Karpas-422 (cell line): ENCODE measurements around the gene TFDP1. TPM values are rescaled to one million over a fixed set of nuclear protein-coding genes. Genes with fewer than 3 reads are reported as not detected.

Experiments
- DNase-seq: peaks from one replicate; pipeline ENCODE4 v3.0.0-alpha.2; 2015
- H2AFZ ChIP-seq: fragments of 200-600 bp; sonication (generic); 2 replicates; pipeline ENCODE4 v1.6.1; 2014; ENCODE audit warnings: antibody characterized with exemption, low read length, mixed read lengths
- H3K27ac ChIP-seq: fragments of 200-600 bp; sonication (generic); 2 replicates; pipeline ENCODE4 v1.5.1; 2014; ENCODE audit warnings: mild to moderate bottlenecking, low read length, moderate library complexity
- H3K27me3 ChIP-seq: fragments of 200-600 bp; sonication (generic); 2 replicates; pipeline ENCODE4 v1.6.1; 2014; ENCODE audit warnings: low read length, mixed read lengths
- H3K36me3 ChIP-seq: fragments of 200-600 bp; sonication (generic); 2 replicates; pipeline ENCODE4 v1.6.1; 2014; ENCODE audit warnings: low read length, mixed read lengths; ENCODE audit not compliant: insufficient read depth
- H3K4me1 ChIP-seq: fragments of 200-600 bp; sonication (generic); 2 replicates; pipeline ENCODE4 v1.6.1; 2014; ENCODE audit warnings: mild to moderate bottlenecking, low read length, mixed read lengths
- H3K4me2 ChIP-seq: fragments of 200-600 bp; sonication (generic); 2 replicates; pipeline ENCODE4 v1.6.1; 2014; ENCODE audit warnings: low read length, low read depth, mild to moderate bottlenecking; ENCODE audit not compliant: poor library complexity, severe bottlenecking
- H3K4me3 ChIP-seq: fragments of 200-600 bp; sonication (generic); 2 replicates; pipeline ENCODE4 v1.5.1; 2014; ENCODE audit warnings: mild to moderate bottlenecking, antibody characterized with exemption, low read length, mixed read lengths
- H3K79me2 ChIP-seq: fragments of 200-600 bp; sonication (generic); 2 replicates; pipeline ENCODE4 v1.6.1; 2014; ENCODE audit warnings: mild to moderate bottlenecking, low read length, mixed read lengths
- H3K9ac ChIP-seq: fragments of 200-600 bp; sonication (generic); 2 replicates; pipeline ENCODE4 v1.6.0; 2014; ENCODE audit warnings: low read length
- H3K9me2 ChIP-seq: fragments of 200-600 bp; sonication (generic), shearing (Covaris generic); replicated peaks from 2 replicates; pipeline ENCODE4 v1.6.0; 2014; ENCODE audit warnings: mild to moderate bottlenecking, low read length, moderate library complexity; ENCODE audit not compliant: insufficient read depth
- H3K9me3 ChIP-seq: fragments of 300-700, 200-600 bp; sonication (generic); 2 replicates; pipeline ENCODE4 v1.6.1; 2014; ENCODE audit warnings: low read length, mixed read lengths
- H4K20me1 ChIP-seq: fragments of 200-600 bp; sonication (generic); 2 replicates; pipeline ENCODE4 v1.6.1; 2014; ENCODE audit warnings: mild to moderate bottlenecking, antibody characterized with exemption, low read length, low read depth; ENCODE audit not compliant: insufficient read depth
- total RNA-seq: library from RNA; depleted of rRNA; stranded (reverse); fragments of >200 nt; shearing (Covaris generic); gene quantifications from 2 replicates; pipeline ENCODE4 v1.2.3, GENCODE V29; 2014; ENCODE audit warnings: low replicate concordance

The TFDP1 gene
- total RNA-seq, 1 experiment from 2014 or later: 89.2 TPM

GRCh38 chr13:113585896-113586295, 1.3 kb downstream of the TFDP1 start:
- Histone ChIP-seq H3K4me1 (peaks cover 20% of the 10 kb centered on the region), H3K9me3 (no peaks in the 10 kb centered on the region), H3K4me2 (peak overlapping the region; percentile 96), H3K27me3 (no peaks in the 10 kb centered on the region; the same call in 1 of the 2 replicates), H2AFZ (no peak overlapping the region), H3K9ac (peak overlapping the region; percentile 94), H3K4me3 (peak overlapping the region; percentile 94), H4K20me1 (peaks cover 14% of the 10 kb centered on the region; the same call in 1 of the 2 replicates), H3K79me2 (peaks cover 56% of the 10 kb centered on the region), H3K36me3 (peaks cover 48% of the 10 kb centered on the region), H3K9me2 (no peaks in the 10 kb centered on the region), H3K27ac (peak overlapping the region; percentile 57; the same call in 1 of the 2 replicates)
- DNase-seq: no peak

GRCh38 chr13:113586661-113587479, 2.3 kb downstream of the TFDP1 start:
- H3K9me3 ChIP-seq: no peaks in the 10 kb centered on the region
- peaks cover 65% of the 10 kb centered on the region for H3K79me2 ChIP-seq
- no peaks in the 10 kb centered on the region for H3K27me3 ChIP-seq
- peaks cover 20% of the 10 kb centered on the region for H3K4me1 ChIP-seq
- H3K27ac ChIP-seq: no peak overlapping the region
- H3K4me3 ChIP-seq: no peak overlapping the region
- H2AFZ ChIP-seq: no peak overlapping the region
- H3K9ac ChIP-seq: no peak overlapping the region
- H3K36me3 ChIP-seq: peaks cover 55% of the 10 kb centered on the region
- peaks cover 14% of the 10 kb centered on the region; the same call in 1 of the 2 replicates for H4K20me1 ChIP-seq
- H3K9me2 ChIP-seq: no peaks in the 10 kb centered on the region
- H3K4me2 ChIP-seq: peak overlapping the region; percentile 96
- DNase-seq: no peak

DNA sequence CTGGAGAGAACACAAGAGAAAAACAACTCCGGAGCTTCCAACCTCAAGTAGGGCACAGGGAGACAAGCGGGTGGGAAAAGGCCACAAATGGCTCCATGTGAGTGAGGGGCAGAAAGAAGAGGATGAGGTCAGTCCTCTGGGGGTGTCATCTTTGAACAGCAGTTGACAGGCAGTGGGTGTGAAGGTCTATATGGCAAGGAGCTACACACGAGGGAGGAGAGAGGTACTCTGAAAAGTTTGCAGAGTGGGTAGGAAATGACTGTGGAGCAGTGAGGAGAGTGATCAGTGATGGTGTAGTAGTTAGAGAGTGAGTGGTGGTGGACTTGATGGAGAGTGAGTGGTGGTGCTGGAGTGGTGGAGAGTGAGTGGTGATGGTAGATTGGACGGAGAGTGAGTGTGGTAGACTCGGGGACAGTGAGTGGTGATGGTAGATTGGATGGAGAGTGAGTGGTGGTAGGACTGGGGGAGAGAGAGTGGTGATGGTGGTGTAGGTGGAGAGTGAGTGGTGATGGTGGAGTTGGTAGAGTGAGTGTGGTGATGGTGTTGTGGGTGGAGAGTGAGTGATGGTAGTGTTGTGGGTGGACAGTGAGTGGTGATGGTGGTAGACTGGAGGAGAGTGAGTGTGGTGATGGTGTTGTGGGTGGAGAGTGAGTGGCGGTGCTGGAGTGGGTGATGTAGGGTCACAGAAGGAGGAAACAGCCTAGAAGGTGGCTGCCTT, 4.0 kb downstream of the TFDP1 start:
- Histone ChIP-seq H3K9me2 (no peaks in the 10 kb centered on the region), H3K27me3 (no peaks in the 10 kb centered on the region), H2AFZ (no peak overlapping the region), H3K27ac (no peak overlapping the region), H3K4me2 (no peak overlapping the region), H3K4me3 (no peak overlapping the region), H3K4me1 (peaks cover 16% of the 10 kb centered on the region), H3K36me3 (peaks cover 66% of the 10 kb centered on the region), H3K9ac (no peak overlapping the region), H3K79me2 (peaks cover 81% of the 10 kb centered on the region), H3K9me3 (no peaks in the 10 kb centered on the region), H4K20me1 (peaks cover 22% of the 10 kb centered on the region)
- no peak for DNase-seq

DNA sequence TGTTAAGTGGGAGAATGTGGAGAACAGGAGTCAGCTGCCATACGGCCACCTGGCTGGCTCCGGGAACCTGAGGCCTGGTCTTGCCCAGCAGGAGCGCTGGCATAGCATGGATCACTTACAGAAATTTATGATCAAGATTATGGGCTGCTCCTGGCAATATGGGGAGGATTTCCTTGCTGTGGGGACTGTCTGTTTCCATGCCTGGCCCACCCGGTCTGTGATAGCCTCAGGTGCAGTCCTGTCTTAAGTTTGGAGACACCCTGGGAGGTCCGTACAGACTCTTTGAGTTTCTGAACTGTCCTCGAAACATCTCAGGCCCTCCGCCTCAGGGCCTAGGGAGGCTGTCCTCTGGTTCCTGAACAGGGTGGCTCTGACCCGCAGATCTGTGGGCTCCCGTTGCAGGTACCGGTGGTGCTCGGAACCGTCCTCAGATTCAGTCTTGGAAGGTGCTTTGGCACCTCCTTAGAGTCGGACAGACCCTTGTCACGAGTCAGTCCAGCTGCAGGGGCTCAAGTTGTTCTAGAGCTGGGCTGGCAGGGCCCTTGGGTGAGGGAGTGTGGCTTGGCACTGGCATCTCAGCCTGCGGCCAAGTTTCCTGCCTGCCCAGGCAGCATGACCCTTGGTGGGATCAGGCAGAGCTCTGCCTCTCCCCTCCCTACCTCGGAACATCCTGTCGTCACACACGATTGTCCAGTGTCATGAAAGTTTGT, 4.9 kb downstream of the TFDP1 start:
- H3K36me3 ChIP-seq: peaks cover 68% of the 10 kb centered on the region
- no peak overlapping the region for H3K4me3 ChIP-seq
- no peak overlapping the region for H3K27ac ChIP-seq
- H3K9ac ChIP-seq: no peak overlapping the region
- H3K4me2 ChIP-seq: no peak overlapping the region
- peaks cover 16% of the 10 kb centered on the region for H3K4me1 ChIP-seq
- peaks cover 27% of the 10 kb centered on the region for H4K20me1 ChIP-seq
- H3K79me2 ChIP-seq: peaks cover 86% of the 10 kb centered on the region
- H3K9me3 ChIP-seq: no peaks in the 10 kb centered on the region
- H3K9me2 ChIP-seq: no peaks in the 10 kb centered on the region
- no peak for DNase-seq
- no peaks in the 10 kb centered on the region for H3K27me3 ChIP-seq
- H2AFZ ChIP-seq: no peak overlapping the region

- Histone ChIP-seq H2AFZ (no peak overlapping the region), H3K4me3 (no peak overlapping the region), H3K9me2 (no peaks in the 10 kb centered on the region), H3K36me3 (peaks cover 73% of the 10 kb centered on the region), H3K27ac (no peak overlapping the region), H3K27me3 (no peaks in the 10 kb centered on the region), H4K20me1 (peaks cover 31% of the 10 kb centered on the region), H3K9ac (no peak overlapping the region), H3K4me1 (peaks cover 16% of the 10 kb centered on the region), H3K9me3 (no peaks in the 10 kb centered on the region), H3K79me2 (peaks cover 91% of the 10 kb centered on the region), H3K4me2 (no peak overlapping the region)
- no peak for DNase-seq
Measured at GRCh38 chr13:113589961-113590339, 5.4 kb downstream of the TFDP1 start.

- Histone ChIP-seq H3K9me3 (no peaks in the 10 kb centered on the region), H3K36me3 (peaks cover 77% of the 10 kb centered on the region), H2AFZ (no peak overlapping the region), H3K4me1 (peaks cover 4% of the 10 kb centered on the region; the same call in 1 of the 2 replicates), H3K4me2 (no peak overlapping the region), H3K27ac (no peak overlapping the region), H3K79me2 (peaks cover 93% of the 10 kb centered on the region), H3K4me3 (no peak overlapping the region), H3K9me2 (no peaks in the 10 kb centered on the region), H3K9ac (no peak overlapping the region), H4K20me1 (peaks cover 41% of the 10 kb centered on the region), H3K27me3 (no peaks in the 10 kb centered on the region)
- DNase-seq: no peak
Measured at GRCh38 chr13:113591750-113592149, 7.2 kb downstream of the TFDP1 start.

- Histone ChIP-seq H3K36me3 (peaks cover 76% of the 10 kb centered on the region), H3K9me2 (no peaks in the 10 kb centered on the region), H3K27me3 (no peaks in the 10 kb centered on the region), H3K9me3 (no peaks in the 10 kb centered on the region), H4K20me1 (peaks cover 42% of the 10 kb centered on the region), H3K4me1 (no peaks in the 10 kb centered on the region), H3K9ac (no peak overlapping the region), H3K79me2 (peaks cover 93% of the 10 kb centered on the region), H3K4me3 (no peak overlapping the region), H3K4me2 (no peak overlapping the region), H3K27ac (no peak overlapping the region), H2AFZ (no peak overlapping the region)
- no peak for DNase-seq
Measured at GRCh38 chr13:113592571-113592970, 8.0 kb downstream of the TFDP1 start.
